Measurements from ENCODE around the gene ZNF559.
"Not testable (repeated sequence)": the region's sequence is repeated elsewhere in the genome, so short reads cannot be mapped to it uniquely, and the experiment has no call there.

DNA sequence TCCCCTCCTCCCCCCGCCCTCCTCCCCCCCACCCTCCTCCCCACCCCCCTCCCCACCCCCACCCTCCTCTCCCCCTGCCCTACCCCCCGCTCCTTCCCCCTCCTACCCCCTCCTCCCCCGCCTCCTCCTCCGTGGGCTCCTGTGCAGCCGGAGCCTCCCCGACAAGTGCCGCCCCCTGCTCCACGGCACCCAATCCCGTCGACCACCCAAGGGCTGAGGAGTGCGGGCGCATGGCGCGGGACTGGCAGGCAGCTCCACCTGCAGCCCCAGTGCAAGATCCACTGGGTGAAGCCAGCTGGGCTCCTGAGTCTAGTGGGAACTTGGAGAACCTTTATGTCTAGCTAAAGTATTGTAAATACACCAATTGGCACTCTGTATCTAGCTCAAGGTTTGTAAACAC lies 2.2 kb upstream of the ZNF559 start:
- TF ChIP-seq, protein P1, sequence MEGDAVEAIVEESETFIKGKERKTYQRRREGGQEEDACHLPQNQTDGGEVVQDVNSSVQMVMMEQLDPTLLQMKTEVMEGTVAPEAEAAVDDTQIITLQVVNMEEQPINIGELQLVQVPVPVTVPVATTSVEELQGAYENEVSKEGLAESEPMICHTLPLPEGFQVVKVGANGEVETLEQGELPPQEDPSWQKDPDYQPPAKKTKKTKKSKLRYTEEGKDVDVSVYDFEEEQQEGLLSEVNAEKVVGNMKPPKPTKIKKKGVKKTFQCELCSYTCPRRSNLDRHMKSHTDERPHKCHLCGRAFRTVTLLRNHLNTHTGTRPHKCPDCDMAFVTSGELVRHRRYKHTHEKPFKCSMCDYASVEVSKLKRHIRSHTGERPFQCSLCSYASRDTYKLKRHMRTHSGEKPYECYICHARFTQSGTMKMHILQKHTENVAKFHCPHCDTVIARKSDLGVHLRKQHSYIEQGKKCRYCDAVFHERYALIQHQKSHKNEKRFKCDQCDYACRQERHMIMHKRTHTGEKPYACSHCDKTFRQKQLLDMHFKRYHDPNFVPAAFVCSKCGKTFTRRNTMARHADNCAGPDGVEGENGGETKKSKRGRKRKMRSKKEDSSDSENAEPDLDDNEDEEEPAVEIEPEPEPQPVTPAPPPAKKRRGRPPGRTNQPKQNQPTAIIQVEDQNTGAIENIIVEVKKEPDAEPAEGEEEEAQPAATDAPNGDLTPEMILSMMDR (IDR thresholded peaks at IDR 0.05) = not testable (repeated sequence)
- not testable (repeated sequence) for TF ChIP-seq EP300 (IDR thresholded peaks at IDR 0.05)

Data from ovary (tissue), 3 donors.